GM18861 (cell line): ENCODE results near the gene KREMEN1.
"Not testable (repeated sequence)": the region's sequence is repeated elsewhere in the genome, so short reads cannot be mapped to it uniquely, and the experiment has no call there.

Experiments used
- ATAC-seq: cut with Tn5 transposase; IDR thresholded peaks from one replicate; pipeline ENCODE4 v1.9.1; 2021; ENCODE audit not compliant: unreplicated experiment

KREMEN1 gene

GRCh38 chr22:29102300-29102699, 29.5 kb downstream of the KREMEN1 start:
- no peak for ATAC-seq

DNA sequence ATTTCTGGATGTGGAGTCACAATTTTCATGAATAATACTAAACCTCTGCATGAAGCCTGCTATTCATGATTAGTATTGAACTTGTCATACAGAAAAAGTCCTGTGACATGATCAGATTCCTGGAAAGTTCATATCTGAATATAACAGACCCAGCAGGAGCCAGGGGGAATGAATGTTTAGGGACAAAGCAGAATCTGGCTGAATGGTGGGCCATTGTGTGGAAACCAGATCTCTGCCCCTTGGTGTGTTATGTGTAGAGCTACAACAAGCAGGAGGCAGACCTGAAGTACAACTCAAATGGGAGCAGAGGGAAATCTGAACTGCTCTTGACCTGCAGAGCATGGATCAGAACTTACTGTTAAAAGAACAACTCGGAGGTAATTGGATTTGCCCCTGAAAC, 30.3 kb downstream of the KREMEN1 start:
- no peak for ATAC-seq

GRCh38 chr22:29105468-29105867, 32.6 kb downstream of the KREMEN1 start:
- ATAC-seq: no peak

DNA sequence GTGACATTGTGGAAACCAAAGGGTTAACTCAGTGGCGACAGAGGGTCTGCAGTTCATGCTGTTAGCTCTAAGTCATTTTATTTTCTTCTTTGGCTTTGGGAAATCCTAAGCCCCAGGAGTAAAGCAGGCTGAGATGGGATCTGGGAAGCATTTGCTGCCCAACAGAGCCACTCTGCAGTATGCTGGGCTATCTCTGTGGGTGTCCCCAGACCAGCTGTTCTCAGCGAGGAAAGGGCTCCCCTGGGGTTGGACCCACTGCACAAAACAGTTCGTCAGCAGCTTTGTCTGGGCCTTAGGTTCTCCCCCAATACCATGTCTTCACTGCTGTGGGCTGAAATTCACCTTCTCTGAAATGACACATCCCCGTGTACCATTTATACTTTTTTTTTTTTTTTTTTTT, 34.0 kb downstream of the KREMEN1 start:
- no peak for ATAC-seq

GRCh38 chr22:29108137-29108536, 35.3 kb downstream of the KREMEN1 start:
- ATAC-seq: no peak

DNA sequence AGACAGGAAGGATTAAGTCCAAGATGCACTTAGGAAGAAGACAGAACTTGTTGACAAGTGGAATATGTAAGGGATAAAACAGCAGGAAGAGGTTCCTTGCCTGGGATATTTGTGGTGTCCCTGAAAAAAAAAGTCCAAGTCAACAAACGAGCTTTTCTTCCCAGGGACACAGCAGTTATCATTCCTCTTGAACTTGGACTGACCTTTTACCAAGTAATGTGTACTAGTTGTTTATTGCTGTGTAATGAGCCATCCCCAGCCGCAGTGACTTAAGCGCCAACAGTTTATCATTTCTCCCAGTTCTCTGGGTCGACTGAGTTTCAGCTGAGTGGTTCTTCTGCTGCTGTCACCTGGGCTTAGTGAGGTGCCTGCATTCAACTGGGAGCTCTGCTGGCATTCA, 37.0 kb downstream of the KREMEN1 start:
- no peak for ATAC-seq

DNA sequence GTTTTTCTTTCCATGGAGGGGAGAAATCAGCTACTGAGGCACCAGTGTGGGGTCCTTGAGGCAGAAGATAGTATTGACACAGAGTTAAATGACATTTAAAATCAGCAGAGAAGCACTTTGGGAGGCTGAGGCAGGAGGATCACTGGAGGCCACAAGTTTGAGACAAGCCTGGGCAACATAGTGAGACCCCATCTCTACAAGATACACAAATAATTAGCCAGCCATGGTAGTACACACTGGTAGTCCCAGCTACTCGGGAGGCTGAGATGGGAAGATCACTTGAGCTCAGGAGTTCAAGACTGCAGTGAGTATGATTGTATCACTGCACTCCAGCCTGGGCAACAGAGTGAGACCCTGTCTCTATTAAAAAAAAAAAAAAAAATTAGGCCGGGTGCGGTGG, 38.1 kb downstream of the KREMEN1 start:
- ATAC-seq: no peak

DNA sequence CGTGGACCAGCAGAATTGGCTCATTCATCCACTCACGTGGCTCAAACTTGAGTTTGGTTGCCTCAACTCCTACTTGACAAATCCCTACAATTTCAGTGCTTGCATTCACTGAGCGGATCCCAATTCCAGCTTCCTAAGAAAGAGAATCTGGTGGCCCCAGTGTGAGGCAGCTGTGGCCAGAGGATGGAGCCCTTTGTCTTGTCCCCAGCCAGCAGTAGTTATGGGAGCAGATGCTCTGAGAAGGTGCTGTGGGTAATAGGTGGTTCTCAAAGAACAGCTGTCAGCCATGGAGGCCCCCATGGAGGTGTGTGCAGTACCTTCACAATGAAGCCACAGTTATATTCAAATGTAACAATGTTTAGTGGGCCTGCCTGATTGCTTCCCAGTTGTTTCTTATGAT, 39.3 kb downstream of the KREMEN1 start:
- ATAC-seq: no peak

GRCh38 chr22:29112681-29113080, 39.8 kb downstream of the KREMEN1 start:
- ATAC-seq: no peak

GRCh38 chr22:29113319-29113718, 40.5 kb downstream of the KREMEN1 start:
- ATAC-seq: no peak

DNA sequence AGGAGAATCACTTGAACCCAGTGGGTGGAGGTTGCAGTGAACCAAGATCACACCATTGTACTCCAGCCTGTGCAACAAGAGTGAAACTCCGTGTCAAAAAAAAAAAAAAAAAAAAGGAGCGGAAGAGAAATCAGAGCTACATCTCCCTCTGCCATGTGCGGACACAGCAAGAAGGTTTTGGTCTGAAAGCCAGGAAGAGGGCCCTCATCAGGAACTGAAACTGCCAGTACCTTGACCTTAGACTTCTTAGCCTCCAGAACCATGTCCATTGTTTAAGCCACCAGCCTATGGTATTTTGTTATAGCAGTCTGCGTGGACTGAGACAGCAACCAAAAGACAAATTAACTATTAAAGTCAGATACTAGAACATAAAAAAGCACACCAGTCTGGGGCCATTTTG, 41.6 kb downstream of the KREMEN1 start:
- no peak for ATAC-seq

GRCh38 chr22:29115682-29116288, 43.0 kb downstream of the KREMEN1 start:
- ATAC-seq: no peak

GRCh38 chr22:29116397-29117123, 43.7 kb downstream of the KREMEN1 start:
- ATAC-seq: no peak

- ATAC-seq: no peak
Observed at GRCh38 chr22:29117799-29118477, 45.1 kb downstream of the KREMEN1 start.

DNA sequence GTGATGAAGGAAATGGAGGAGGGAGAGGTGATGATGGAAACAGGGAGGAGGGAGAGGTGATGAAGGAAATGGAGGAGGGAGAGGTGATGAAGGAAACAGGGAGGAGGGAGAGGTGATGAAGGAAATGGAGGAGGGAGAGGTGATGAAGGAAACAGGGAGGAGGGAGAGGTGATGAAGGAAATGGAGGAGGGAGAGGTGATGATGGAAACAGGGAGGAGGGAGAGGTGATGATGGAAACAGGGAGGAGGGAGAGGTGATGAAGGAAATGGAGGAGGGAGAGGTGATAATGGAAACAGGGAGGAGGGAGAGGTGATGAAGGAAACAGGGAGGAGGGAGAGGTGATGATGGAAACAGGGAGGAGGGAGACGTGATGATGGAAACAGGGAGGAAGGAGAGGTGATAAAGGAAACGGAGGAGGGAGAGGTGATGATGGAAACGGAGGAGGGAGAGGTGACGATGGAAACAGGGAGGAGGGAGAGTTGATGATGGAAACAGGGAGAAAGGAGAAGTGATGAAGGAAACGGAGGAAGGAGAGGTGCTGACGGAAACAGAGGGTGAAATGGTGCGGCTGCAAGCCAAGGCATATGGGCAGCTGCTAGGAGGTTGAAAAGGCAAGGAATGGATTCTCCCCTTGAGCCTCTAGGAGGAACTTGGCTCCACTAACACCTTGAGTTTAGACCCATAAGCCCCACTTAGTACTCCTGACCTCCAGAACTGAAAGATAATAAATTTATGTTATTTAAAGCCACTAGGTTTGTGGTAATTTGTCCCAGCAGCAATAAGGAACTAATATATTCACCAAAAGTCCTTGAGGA, 47.5 kb downstream of the KREMEN1 start:
- not testable (repeated sequence) for ATAC-seq

DNA sequence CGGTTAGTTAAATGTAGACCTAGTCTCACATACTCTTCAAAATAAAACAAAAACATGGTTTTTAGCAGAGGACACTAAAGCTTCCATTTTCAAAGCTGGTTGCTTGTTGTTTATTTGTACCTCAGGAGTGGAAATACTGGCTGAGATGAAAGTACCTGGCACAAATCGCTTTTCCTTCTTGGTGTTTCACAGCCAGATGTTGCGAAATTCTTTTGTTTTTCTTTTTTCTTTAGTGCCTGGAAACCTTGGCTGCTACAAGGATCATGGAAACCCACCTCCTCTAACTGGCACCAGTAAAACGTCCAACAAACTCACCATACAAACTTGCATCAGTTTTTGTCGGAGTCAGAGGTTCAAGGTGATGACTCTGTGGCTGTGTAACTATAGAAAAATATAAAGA, 48.3 kb downstream of the KREMEN1 start:
- no peak for ATAC-seq

- no peak for ATAC-seq
Observed at GRCh38 chr22:29122041-29122440, 49.2 kb downstream of the KREMEN1 start.

GRCh38 chr22:29124777-29125442, 52.1 kb downstream of the KREMEN1 start:
- ATAC-seq: no peak

- no peak for ATAC-seq
Observed at GRCh38 chr22:29125443-29125778, 52.6 kb downstream of the KREMEN1 start.

- ATAC-seq: no peak
Observed at GRCh38 chr22:29125844-29126243, 53.0 kb downstream of the KREMEN1 start.
